Sigmoid colon (tissue), 7 donors: ENCODE results near the gene TNPO3. TPM values are rescaled to one million over a fixed set of nuclear protein-coding genes. Genes with fewer than 3 reads are reported as not detected.

Experiments
- DNase-seq: peaks from one replicate; pipeline ENCODE4 v3.0.0-alpha.2; 2019
- H3K27ac ChIP-seq, 4 donors: fragments of 200-600 bp; sonication (generic); one replicate each; pipeline ENCODE4 v1.5.1; 2016 to 2019; ENCODE audit warnings: mild to moderate bottlenecking in 1 of 4
- H3K27me3 ChIP-seq, 3 donors: fragments of 200-600 bp; sonication (generic); one replicate each; pipeline ENCODE4 v1.5.1; 2019; ENCODE audit warnings: mild to moderate bottlenecking in 1 of 3
- H3K36me3 ChIP-seq, 4 donors: fragments of 200-600 bp; sonication (generic); one replicate each; pipeline ENCODE4 v1.5.1; 2016 to 2019
- H3K4me1 ChIP-seq, 4 donors: fragments of 200-600 bp; sonication (generic); one replicate each; pipeline ENCODE4 v1.5.1; 2017 to 2019
- H3K4me3 ChIP-seq, 4 donors: fragments of 200-600 bp; sonication (generic); one replicate each; pipeline ENCODE4 v1.5.1; 2017 to 2019; ENCODE audit warnings: mild to moderate bottlenecking in 2 of 4, moderate library complexity in 1 of 4
- H3K9me3 ChIP-seq, 4 donors: fragments of 200-600 bp in 3 of 4; sonication (generic) in 3 of 4; one replicate each; pipeline versions ENCODE4 v1.5.1 to v1.6.1; 2013 to 2019
- CTCF ChIP-seq, 4 experiments: fragments of 450-650 bp in 3 of 4; fragments of 200-600 bp in 1 of 4; IDR thresholded peaks; one replicate each; pipeline ENCODE4 v1.5.1; 2016 to 2019; ENCODE audit warnings: antibody characterized with exemption in 4 of 4, mild to moderate bottlenecking in 3 of 4, moderate library complexity in 2 of 4
- EP300 ChIP-seq, 4 donors: sonication (generic); formaldehyde crosslinking; IDR thresholded peaks; one replicate each; pipeline ENCODE4 v1.6.1; 2017; ENCODE audit warnings: antibody characterized with exemption in 4 of 4
- POLR2A ChIP-seq, 2 donors: fragments of 450-650 bp; IDR thresholded peaks; one replicate each; pipeline ENCODE4 v1.6.1; 2016; ENCODE audit warnings: antibody characterized with exemption in 2 of 2, mild to moderate bottlenecking in 2 of 2, moderate library complexity in 2 of 2
- POLR2AphosphoS5 ChIP-seq, 4 donors: sonication (generic); formaldehyde crosslinking; IDR thresholded peaks; one replicate each; pipeline ENCODE4 v1.6.1; 2017; ENCODE audit warnings: antibody characterized with exemption in 4 of 4
- WGBS, 2 donors: extraction: QIAGEN DNeasy Blood & Tissue Kit; methylation state at CpG; one replicate each; pipeline ENCODE4 v1.1.7; 2013; 5-methylcytosine and 5-hydroxymethylcytosine counted together
- intact Hi-C: fragments of 100-400 bp; cut with DNase I; formaldehyde crosslinking; loops from one replicate; pipeline ENCODE4 v1.15.1; 2023
- polyA plus RNA-seq, 3 donors: library from polyadenylated mRNA; stranded (reverse); fragments of 200-250 nt; gene quantifications; one replicate each; pipeline ENCODE4 v1.2.3, GENCODE V29; 2013
- total RNA-seq, 4 donors: library from RNA; depleted of rRNA; stranded (reverse); fragments of >200 nt; gene quantifications; one replicate each; pipeline ENCODE4 v1.1.0, GENCODE V29; 2016
- donor health status: healthy with polysubstance abuse.
- donor health status: Bipolar disorder and iron deficiency.
- donor health status: healthy.

Gene TNPO3
- total and polyA plus RNA-seq, 7 donors = 13.2 to 40.5 (median 35.2) TPM

DNA sequence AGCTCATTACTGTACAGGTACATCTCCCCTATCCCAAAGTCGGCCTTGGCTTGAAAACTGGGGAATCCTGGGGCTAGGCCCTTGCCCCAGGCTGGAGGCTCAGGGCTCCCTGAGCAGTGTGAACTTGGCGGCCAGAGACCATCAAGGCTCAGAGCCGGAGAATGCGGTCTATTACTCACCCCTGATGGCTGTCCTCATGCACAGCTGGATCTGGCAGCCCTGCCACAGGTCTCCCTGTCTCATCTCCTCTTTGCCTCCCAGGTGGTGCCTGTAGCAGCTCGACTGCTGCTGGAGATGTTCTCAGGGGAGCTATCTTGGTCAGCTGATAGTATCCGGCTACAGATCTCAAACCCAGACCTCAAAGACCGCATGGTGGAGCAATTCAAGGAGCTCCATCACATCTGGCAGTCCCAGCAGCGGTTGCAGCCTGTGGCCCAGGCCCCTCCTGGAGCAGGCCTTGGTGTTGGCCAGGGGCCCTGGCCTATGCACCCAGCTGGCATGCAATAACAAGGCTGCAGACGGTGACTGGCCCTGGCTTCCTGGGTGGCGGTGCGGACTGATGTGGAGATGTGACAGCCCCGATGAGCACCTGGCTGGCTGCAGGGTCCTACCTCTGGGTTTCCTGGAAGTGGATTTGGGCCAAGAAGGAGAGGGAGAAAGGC is 106.5 kb downstream of the TNPO3 start:
- H3K9me3 ChIP-seq = no peaks in the 10 kb centered on the region
- DNase-seq = no peak
- no peak overlapping the region for H3K4me3 ChIP-seq
- H3K36me3 ChIP-seq = peaks cover 0 to 20% (median 3%) of the 10 kb centered on the region in 4 donors
- WGBS, 2 donors = 88 to 92% methylated on average over 12 of the region's 12 CpGs
- H3K27ac ChIP-seq = no peak overlapping the region
- no peaks in the 10 kb centered on the region for H3K4me1 ChIP-seq
- intact Hi-C loops = no loop called here
- no peak for TF ChIP-seq POLR2A (IDR thresholded peaks at IDR 0.05)
- TF ChIP-seq EP300 (IDR thresholded peaks at IDR 0.05) = no peak
- no peak for TF ChIP-seq CTCF (IDR thresholded peaks at IDR 0.05)
- no peak for TF ChIP-seq POLR2AphosphoS5 (IDR thresholded peaks at IDR 0.05)
- no peaks in the 10 kb centered on the region for H3K27me3 ChIP-seq

DNA sequence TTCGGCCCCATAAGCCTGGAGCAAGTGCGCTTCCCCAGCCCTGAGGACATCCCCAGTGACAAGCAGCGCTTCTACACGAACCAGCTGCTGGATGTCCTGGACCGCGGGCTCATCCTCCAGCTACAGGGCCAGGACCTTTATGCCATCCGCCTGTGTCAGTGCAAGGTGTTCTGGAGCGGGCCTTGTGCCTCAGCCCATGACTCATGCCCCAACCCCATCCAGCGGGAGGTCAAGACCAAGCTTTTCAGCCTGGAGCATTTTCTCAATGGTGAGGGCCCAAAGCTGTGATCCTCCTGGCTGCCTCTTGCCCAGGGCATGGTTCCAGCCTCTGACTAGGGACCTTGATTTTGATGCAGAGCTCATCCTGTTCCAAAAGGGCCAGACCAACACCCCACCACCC is 107.1 kb downstream of the TNPO3 start:
- TF ChIP-seq CTCF (IDR thresholded peaks at IDR 0.05) = no peak
- no peak for TF ChIP-seq POLR2A (IDR thresholded peaks at IDR 0.05)
- TF ChIP-seq EP300 (IDR thresholded peaks at IDR 0.05) = no peak
- no peak for TF ChIP-seq POLR2AphosphoS5 (IDR thresholded peaks at IDR 0.05)
- Histone ChIP-seq H3K27ac (no peak overlapping the region), H3K9me3 (no peaks in the 10 kb centered on the region), H3K4me1 (no peaks in the 10 kb centered on the region), H3K4me3 (no peak overlapping the region), H3K27me3 (no peaks in the 10 kb centered on the region), H3K36me3 (peaks cover 0 to 14% (median 0%) of the 10 kb centered on the region in 4 donors)
- WGBS, 2 donors = 92 to 94% methylated on average over 9 of the region's 9 CpGs
- intact Hi-C loops = no loop called here
- DNase-seq = no peak

DNA sequence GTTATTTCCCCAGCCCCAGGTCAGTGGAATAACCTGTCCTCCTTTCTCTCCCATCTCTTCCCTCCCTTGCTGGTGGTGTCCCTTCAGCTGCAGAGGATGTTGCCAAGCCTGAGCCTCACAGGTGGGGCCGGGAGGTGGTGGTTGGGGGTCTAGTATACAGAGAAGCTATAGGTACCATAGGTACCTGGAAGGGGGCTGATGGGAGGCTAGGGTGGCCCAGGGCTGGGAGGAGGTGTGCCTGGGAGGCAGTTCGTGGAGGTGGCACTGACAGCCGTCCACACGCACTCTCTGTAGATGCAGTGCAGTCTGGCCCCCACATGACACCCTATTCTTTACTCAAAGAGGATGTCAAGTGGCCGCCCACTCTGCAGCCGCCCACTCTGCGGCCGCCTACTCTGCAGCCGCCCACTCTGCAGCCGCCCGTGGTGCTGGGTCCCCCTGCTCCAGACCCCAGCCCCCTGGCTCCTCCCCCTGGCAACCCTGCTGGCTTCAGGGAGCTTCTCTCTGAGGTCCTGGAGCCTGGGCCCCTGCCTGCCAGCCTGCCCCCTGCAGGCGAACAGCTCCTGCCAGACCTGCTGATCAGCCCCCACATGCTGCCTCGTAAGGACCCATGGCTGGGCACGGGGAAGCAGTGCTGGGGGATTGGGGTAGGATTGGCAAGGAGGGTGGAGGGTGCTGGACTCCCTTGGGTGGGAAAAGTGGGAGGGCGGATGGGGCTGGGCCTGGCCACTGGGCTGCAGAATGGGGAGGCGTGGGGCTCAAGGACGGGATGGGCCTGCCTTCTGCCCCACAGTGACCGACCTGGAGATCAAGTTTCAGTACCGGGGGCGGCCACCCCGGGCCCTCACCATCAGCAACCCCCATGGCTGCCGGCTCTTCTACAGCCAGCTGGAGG is 107.7 kb downstream of the TNPO3 start:
- peaks cover 0 to 7% (median 0%) of the 10 kb centered on the region in 4 donors for H3K36me3 ChIP-seq
- H3K4me1 ChIP-seq = no peaks in the 10 kb centered on the region
- H3K27me3 ChIP-seq = peaks cover 0 to under 1% (median 0%) of the 10 kb centered on the region in 3 donors
- intact Hi-C loops = no loop called here
- TF ChIP-seq POLR2A (IDR thresholded peaks at IDR 0.05) = no peak
- TF ChIP-seq POLR2AphosphoS5 (IDR thresholded peaks at IDR 0.05) = no peak
- no peak for TF ChIP-seq EP300 (IDR thresholded peaks at IDR 0.05)
- TF ChIP-seq CTCF (IDR thresholded peaks at IDR 0.05) = no peak
- H3K9me3 ChIP-seq = no peaks in the 10 kb centered on the region
- 89 to 93% methylated on average over 22 of the region's 22 CpGs for WGBS, 2 donors
- H3K27ac ChIP-seq = no peak overlapping the region
- no peak overlapping the region for H3K4me3 ChIP-seq
- no peak for DNase-seq

GRCh38 chr7:128945668-128946366 is 109.1 kb downstream of the TNPO3 start:
- Histone ChIP-seq H3K4me3 (no peak overlapping the region), H3K36me3 (no peaks in the 10 kb centered on the region), H3K27ac (no peak overlapping the region), H3K9me3 (no peaks in the 10 kb centered on the region), H3K27me3 (peaks cover 0 to 7% (median 0%) of the 10 kb centered on the region in 3 donors), H3K4me1 (no peaks in the 10 kb centered on the region)
- intact Hi-C loops = no loop called here
- TF ChIP-seq EP300 (IDR thresholded peaks at IDR 0.05) = no peak
- TF ChIP-seq POLR2A (IDR thresholded peaks at IDR 0.05) = no peak
- TF ChIP-seq POLR2AphosphoS5 (IDR thresholded peaks at IDR 0.05) = no peak
- no peak for TF ChIP-seq CTCF (IDR thresholded peaks at IDR 0.05)
- no peak for DNase-seq
- 91 to 93% methylated on average over 21 of the region's 21 CpGs for WGBS, 2 donors
